Peyer's patch (tissue), 4 donors: ENCODE results near the gene CDC42SE2.

Source experiments
- POLR2A ChIP-seq, 2 donors: fragments of 450-650 bp; IDR thresholded peaks; one replicate each; pipeline ENCODE4 v1.5.1; 2017; ENCODE audit warnings: antibody characterized with exemption in 2 of 2, mild to moderate bottlenecking in 2 of 2, moderate library complexity in 2 of 2
- TF ChIP-seq, protein P1 (sequence below), 6 experiments: fragments of 450-650 bp in 4 of 6; fragments of 200-600 bp in 2 of 6; sonication (generic) in 1 of 6; IDR thresholded peaks; one replicate each; pipeline ENCODE4 v1.5.1; 2017 to 2019; ENCODE audit warnings: antibody characterized with exemption in 6 of 6, mild to moderate bottlenecking in 3 of 6, moderate library complexity in 1 of 6

DNA sequence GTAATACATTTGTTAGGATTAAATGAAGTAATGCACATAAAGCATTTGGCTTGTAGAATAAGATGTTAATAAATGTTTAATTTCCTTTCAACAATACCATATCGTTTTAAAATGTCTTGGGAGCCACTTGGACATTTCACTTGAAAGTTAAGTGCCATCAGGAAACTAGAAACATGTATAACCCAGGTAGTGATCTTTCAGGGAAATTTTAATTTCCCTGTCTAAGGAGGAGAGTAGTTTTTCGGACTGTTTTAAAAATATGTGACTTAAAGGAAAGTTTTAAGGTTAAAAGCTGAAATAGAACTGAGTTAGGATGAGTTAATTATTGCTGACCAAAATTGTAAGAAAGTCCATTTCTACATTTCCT, 18.0 kb downstream of the CDC42SE2 start:
- TF ChIP-seq, protein P1, sequence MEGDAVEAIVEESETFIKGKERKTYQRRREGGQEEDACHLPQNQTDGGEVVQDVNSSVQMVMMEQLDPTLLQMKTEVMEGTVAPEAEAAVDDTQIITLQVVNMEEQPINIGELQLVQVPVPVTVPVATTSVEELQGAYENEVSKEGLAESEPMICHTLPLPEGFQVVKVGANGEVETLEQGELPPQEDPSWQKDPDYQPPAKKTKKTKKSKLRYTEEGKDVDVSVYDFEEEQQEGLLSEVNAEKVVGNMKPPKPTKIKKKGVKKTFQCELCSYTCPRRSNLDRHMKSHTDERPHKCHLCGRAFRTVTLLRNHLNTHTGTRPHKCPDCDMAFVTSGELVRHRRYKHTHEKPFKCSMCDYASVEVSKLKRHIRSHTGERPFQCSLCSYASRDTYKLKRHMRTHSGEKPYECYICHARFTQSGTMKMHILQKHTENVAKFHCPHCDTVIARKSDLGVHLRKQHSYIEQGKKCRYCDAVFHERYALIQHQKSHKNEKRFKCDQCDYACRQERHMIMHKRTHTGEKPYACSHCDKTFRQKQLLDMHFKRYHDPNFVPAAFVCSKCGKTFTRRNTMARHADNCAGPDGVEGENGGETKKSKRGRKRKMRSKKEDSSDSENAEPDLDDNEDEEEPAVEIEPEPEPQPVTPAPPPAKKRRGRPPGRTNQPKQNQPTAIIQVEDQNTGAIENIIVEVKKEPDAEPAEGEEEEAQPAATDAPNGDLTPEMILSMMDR (IDR thresholded peaks at IDR 0.05): no peak
- TF ChIP-seq POLR2A (IDR thresholded peaks at IDR 0.05): no peak
